Globus pallidus (tissue), 1 donor: ENCODE measurements around the gene MPP3.

Experiments used
- DNase-seq: peaks from one replicate; pipeline ENCODE4 v3.0.0-alpha.2; 2015; ENCODE audit warnings: low spot score

Gene MPP3

GRCh38 chr17:43772877-43773648 lies 59.9 kb downstream of the MPP3 start:
- DNase-seq = peak; percentile 56

GRCh38 chr17:43771463-43771862 lies 61.5 kb downstream of the MPP3 start:
- no peak for DNase-seq

- DNase-seq = no peak
These were observed 62.0 kb downstream of the MPP3 start for GRCh38 chr17:43770957-43771356.

GRCh38 chr17:43769859-43770258 lies 63.1 kb downstream of the MPP3 start:
- no peak for DNase-seq

GRCh38 chr17:43769426-43769825 lies 63.5 kb downstream of the MPP3 start:
- no peak for DNase-seq

- no peak for DNase-seq
These were observed 64.0 kb downstream of the MPP3 start for GRCh38 chr17:43768943-43769342.

- DNase-seq = peak; percentile 55
These were observed 64.6 kb downstream of the MPP3 start for GRCh38 chr17:43768382-43768781.

GRCh38 chr17:43767713-43768059 lies 65.3 kb downstream of the MPP3 start:
- no peak for DNase-seq

- no peak for DNase-seq
These were observed 65.8 kb downstream of the MPP3 start for GRCh38 chr17:43767053-43767712.

- no peak for DNase-seq
These were observed 66.4 kb downstream of the MPP3 start for GRCh38 chr17:43766413-43767052.

GRCh38 chr17:43760254-43760852 lies 72.6 kb downstream of the MPP3 start:
- peak; percentile 86 for DNase-seq

- no peak for DNase-seq
These were observed 73.1 kb downstream of the MPP3 start for GRCh38 chr17:43759836-43760235.

- DNase-seq = no peak
These were observed 74.3 kb downstream of the MPP3 start, which contains the start of gene SOST for GRCh38 chr17:43758497-43759174. TSS of gene SOST (minus strand) at chr17:43758791. CDS start at chr17:43758741, 50 bp downstream.

GRCh38 chr17:43758086-43758485 lies 74.9 kb downstream of the MPP3 start:
- no peak for DNase-seq

GRCh38 chr17:43757171-43757660 lies 75.7 kb downstream of the MPP3 start:
- no peak for DNase-seq

- no peak for DNase-seq
These were observed 76.7 kb downstream of the MPP3 start for GRCh38 chr17:43756201-43756600.

GRCh38 chr17:43755389-43755875 lies 77.5 kb downstream of the MPP3 start:
- no peak for DNase-seq

- no peak for DNase-seq
These were observed 78.0 kb downstream of the MPP3 start for GRCh38 chr17:43754947-43755346.

GRCh38 chr17:43753493-43754129 lies 79.3 kb downstream of the MPP3 start:
- DNase-seq = no peak
